OCI-LY3 (cell line): ENCODE measurements around the gene SH2B3.

Experiments used
- EZH2phosphoT487 ChIP-seq: fragments of 200-600 bp; shearing (Covaris generic); IDR thresholded peaks from 2 replicates; pipeline ENCODE4 v1.6.1; 2018; ENCODE audit warnings: antibody characterized with exemption, mixed run types, low read depth
- TF ChIP-seq, protein P1 (sequence below): fragments of 200-600, 300-600 bp; sonication (generic); IDR thresholded peaks from 2 replicates; pipeline ENCODE4 v1.5.1; 2014; ENCODE audit warnings: antibody characterized with exemption, low read length, low read depth

DNA sequence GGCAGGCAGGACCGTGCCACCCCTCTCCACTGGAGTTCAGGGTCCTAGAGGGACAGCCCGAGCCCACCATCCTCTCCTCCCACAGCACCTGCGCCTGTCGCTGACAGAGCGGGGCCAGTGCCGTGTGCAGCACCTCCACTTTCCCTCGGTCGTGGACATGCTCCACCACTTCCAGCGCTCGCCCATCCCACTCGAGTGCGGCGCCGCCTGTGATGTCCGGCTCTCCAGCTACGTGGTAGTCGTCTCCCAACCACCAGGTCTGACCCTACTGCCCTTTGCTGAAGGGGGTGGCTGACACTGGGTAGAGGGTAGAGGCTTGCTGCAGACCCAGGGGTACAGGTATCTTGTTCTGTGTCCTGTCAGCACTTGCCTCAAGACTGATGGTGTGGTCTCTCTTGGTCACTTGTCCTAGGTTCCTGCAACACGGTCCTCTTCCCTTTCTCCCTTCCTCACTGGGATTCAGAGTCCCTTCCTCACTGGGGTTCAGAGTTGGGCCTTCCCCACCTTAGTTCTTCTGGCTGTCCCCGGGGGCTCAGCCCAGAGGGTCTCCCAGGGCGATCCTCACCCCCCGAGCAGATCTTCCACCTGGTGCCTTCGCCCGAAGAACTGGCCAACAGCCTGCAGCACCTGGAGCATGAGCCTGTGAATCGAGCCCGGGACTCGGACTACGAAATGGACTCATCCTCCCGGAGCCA is 42.0 kb downstream of the SH2B3 start:
- TF ChIP-seq, protein P1, sequence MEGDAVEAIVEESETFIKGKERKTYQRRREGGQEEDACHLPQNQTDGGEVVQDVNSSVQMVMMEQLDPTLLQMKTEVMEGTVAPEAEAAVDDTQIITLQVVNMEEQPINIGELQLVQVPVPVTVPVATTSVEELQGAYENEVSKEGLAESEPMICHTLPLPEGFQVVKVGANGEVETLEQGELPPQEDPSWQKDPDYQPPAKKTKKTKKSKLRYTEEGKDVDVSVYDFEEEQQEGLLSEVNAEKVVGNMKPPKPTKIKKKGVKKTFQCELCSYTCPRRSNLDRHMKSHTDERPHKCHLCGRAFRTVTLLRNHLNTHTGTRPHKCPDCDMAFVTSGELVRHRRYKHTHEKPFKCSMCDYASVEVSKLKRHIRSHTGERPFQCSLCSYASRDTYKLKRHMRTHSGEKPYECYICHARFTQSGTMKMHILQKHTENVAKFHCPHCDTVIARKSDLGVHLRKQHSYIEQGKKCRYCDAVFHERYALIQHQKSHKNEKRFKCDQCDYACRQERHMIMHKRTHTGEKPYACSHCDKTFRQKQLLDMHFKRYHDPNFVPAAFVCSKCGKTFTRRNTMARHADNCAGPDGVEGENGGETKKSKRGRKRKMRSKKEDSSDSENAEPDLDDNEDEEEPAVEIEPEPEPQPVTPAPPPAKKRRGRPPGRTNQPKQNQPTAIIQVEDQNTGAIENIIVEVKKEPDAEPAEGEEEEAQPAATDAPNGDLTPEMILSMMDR: no peak
- no peak for TF ChIP-seq EZH2phosphoT487
